Endodermal cell (in vitro differentiated cells): ENCODE results near the gene KIF26A. TPM values are rescaled to one million over a fixed set of nuclear protein-coding genes. Genes with fewer than 3 reads are reported as not detected.
A peak's percentile ranks its signal among the peaks of the same experiment; 100 is the strongest.

ENCODE experiments used
- DNase-seq: peaks from one replicate; pipeline ENCODE4 v3.0.0-alpha.2; 2017
- H3K27ac ChIP-seq: 2 replicates; pipeline ENCODE4 v1.5.1; 2013; ENCODE audit warnings: mild to moderate bottlenecking, low read depth, low read length, moderate library complexity
- H3K27me3 ChIP-seq: 2 replicates; pipeline ENCODE4 v1.6.1; 2013; ENCODE audit warnings: mild to moderate bottlenecking, low read length, moderate library complexity; ENCODE audit not compliant: insufficient read depth, control insufficient read depth, poor library complexity, severe bottlenecking
- H3K36me3 ChIP-seq: 2 replicates; pipeline ENCODE4 v1.7.0; 2013; ENCODE audit warnings: mild to moderate bottlenecking, low read length, moderate library complexity; ENCODE audit not compliant: control insufficient read depth, insufficient read depth
- H3K4me1 ChIP-seq: one replicate; pipeline ENCODE4 v1.7.0; 2013; ENCODE audit warnings: low read length; ENCODE audit not compliant: control insufficient read depth, insufficient read depth
- H3K4me3 ChIP-seq: 2 replicates; pipeline ENCODE4 v1.5.1; 2013; ENCODE audit warnings: mild to moderate bottlenecking, low read length, moderate library complexity
- H3K9ac ChIP-seq: 2 replicates; pipeline ENCODE4 v1.6.1; 2013; ENCODE audit warnings: mild to moderate bottlenecking, low read length, moderate library complexity; ENCODE audit not compliant: poor library complexity, severe bottlenecking; ENCODE audit errors: extremely low read depth
- H3K9me3 ChIP-seq: 2 replicates; pipeline ENCODE4 v1.6.1; 2013; ENCODE audit warnings: mild to moderate bottlenecking, low read length, moderate library complexity; ENCODE audit not compliant: control insufficient read depth
- H3K27ac Mint-ChIP-seq: 2 replicates; pipeline ENCODE4 v1.8.0; 2020; ENCODE audit warnings: mixed read lengths
- H3K27me3 Mint-ChIP-seq: 2 replicates; pipeline ENCODE4 v1.8.0; 2021; ENCODE audit warnings: mild to moderate bottlenecking, mixed read lengths; ENCODE audit not compliant: insufficient read depth
- H3K36me3 Mint-ChIP-seq: 2 replicates; pipeline ENCODE4 v1.8.0; 2020; ENCODE audit warnings: low read depth, mixed read lengths
- H3K4me1 Mint-ChIP-seq: 2 replicates; pipeline ENCODE4 v1.8.0; 2020; ENCODE audit warnings: mixed read lengths
- H3K4me3 Mint-ChIP-seq: 2 replicates; pipeline ENCODE4 v1.8.0; 2020; ENCODE audit warnings: mild to moderate bottlenecking, moderate library complexity, mixed read lengths
- H3K9me3 Mint-ChIP-seq: 2 replicates; pipeline ENCODE4 v1.8.0; 2020; ENCODE audit warnings: mild to moderate bottlenecking, mixed read lengths
- WGBS, 2 experiments: methylation state at CpG; one replicate each; pipeline versions ENCODE4 v1.1.5 to v1.1.7; 2013; ENCODE audit warnings: missing lambda C conversion rate in 2 of 2, mixed read lengths in 1 of 2; ENCODE audit not compliant: insufficient coverage in 1 of 2, insufficient read length in 1 of 2; 5-methylcytosine and 5-hydroxymethylcytosine counted together
- total RNA-seq, 2 donors: library from RNA; stranded (reverse); fragmentation: NEBNext Ultra II Directional in 1 of 2; extraction: Animal tissue kit (Norgen Biotek cat#: 25700) in 1 of 2; gene quantifications; 2 replicates in 1 of 2; 3 replicates in 1 of 2; pipeline ENCODE4 v1.2.1, GENCODE V29; 2021
- TF ChIP-seq, protein P1 (sequence below): fragments of 200-600 bp; sonication (generic); conservative IDR thresholded peaks from 2 replicates; pipeline ENCODE4 v1.5.0; 2021; ENCODE audit warnings: antibody characterized with exemption, mild to moderate bottlenecking

Gene KIF26A
- total RNA-seq, 2 donors from 2014 or later = 36.7 to 54.8 TPM

DNA sequence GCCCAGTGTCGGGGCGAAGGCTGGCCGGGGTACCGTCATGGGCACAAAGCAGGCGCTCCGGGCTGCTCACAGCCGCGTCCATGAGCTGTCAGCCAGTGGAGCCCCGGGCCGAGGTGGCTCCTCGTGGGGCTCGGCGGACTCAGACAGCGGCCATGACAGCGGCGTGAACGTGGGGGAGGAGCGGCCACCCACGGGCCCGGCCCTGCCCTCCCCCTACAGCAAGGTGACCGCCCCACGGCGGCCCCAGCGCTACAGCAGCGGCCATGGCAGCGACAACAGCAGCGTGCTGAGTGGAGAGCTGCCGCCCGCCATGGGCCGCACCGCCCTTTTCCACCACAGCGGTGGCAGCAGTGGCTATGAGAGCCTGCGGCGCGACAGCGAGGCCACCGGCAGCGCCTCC, 39.0 kb downstream of the KIF26A start:
- Histone ChIP-seq H3K4me1 (no peaks in the 10 kb centered on the region), H3K9me3 (no peaks in the 10 kb centered on the region), H3K27ac (no peak overlapping the region), H3K36me3 (no peaks in the 10 kb centered on the region), H3K27me3 (no peaks in the 10 kb centered on the region), H3K9ac (no peak overlapping the region), H3K4me3 (no peak overlapping the region)
- TF ChIP-seq, protein P1, sequence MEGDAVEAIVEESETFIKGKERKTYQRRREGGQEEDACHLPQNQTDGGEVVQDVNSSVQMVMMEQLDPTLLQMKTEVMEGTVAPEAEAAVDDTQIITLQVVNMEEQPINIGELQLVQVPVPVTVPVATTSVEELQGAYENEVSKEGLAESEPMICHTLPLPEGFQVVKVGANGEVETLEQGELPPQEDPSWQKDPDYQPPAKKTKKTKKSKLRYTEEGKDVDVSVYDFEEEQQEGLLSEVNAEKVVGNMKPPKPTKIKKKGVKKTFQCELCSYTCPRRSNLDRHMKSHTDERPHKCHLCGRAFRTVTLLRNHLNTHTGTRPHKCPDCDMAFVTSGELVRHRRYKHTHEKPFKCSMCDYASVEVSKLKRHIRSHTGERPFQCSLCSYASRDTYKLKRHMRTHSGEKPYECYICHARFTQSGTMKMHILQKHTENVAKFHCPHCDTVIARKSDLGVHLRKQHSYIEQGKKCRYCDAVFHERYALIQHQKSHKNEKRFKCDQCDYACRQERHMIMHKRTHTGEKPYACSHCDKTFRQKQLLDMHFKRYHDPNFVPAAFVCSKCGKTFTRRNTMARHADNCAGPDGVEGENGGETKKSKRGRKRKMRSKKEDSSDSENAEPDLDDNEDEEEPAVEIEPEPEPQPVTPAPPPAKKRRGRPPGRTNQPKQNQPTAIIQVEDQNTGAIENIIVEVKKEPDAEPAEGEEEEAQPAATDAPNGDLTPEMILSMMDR = peak; percentile 25
- no peaks in the 10 kb centered on the region for H3K9me3 Mint-ChIP-seq
- peaks cover 2% of the 10 kb centered on the region for H3K36me3 Mint-ChIP-seq
- WGBS, 2 experiments = 95% methylated on average over 29 to 38 of the region's 38 CpGs
- H3K4me1 Mint-ChIP-seq = no peaks in the 10 kb centered on the region
- H3K4me3 Mint-ChIP-seq = no peak overlapping the region
- H3K27me3 Mint-ChIP-seq = no peaks in the 10 kb centered on the region
- H3K27ac Mint-ChIP-seq = no peak overlapping the region
- DNase-seq = no peak

DNA sequence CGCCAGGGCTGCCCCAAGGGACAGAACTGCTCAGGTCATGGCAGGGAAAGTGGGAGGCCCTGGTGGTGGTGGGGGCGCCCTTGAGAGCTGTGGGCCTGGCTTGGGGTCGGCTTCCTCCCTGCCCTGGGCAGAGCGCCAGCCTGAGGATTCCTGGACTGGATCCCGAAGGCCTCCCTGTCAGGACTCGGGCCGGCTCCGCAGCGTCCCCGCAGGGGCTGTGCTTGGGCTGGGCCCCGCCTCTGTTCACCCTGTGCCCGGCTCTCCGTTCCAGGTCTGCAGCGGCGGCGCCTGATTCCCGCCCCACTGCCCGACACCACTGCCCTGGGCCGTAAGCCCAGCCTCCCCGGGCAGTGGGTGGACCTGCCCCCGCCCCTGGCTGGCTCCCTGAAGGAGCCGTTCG, 39.9 kb downstream of the KIF26A start:
- Mint-ChIP-seq H3K27me3 (no peaks in the 10 kb centered on the region), H3K4me3 (no peak overlapping the region), H3K27ac (no peak overlapping the region), H3K9me3 (no peaks in the 10 kb centered on the region), H3K4me1 (no peaks in the 10 kb centered on the region), H3K36me3 (peaks cover 2% of the 10 kb centered on the region)
- no peaks in the 10 kb centered on the region for H3K36me3 ChIP-seq
- H3K27me3 ChIP-seq = no peaks in the 10 kb centered on the region
- TF ChIP-seq, protein P1 = no peak
- no peak overlapping the region for H3K27ac ChIP-seq
- H3K9ac ChIP-seq = no peak overlapping the region
- 91 to 98% methylated on average over 13 to 23 of the region's 23 CpGs for WGBS, 2 experiments
- H3K4me1 ChIP-seq = no peaks in the 10 kb centered on the region
- no peak for DNase-seq
- H3K4me3 ChIP-seq = no peak overlapping the region
- H3K9me3 ChIP-seq = no peaks in the 10 kb centered on the region

DNA sequence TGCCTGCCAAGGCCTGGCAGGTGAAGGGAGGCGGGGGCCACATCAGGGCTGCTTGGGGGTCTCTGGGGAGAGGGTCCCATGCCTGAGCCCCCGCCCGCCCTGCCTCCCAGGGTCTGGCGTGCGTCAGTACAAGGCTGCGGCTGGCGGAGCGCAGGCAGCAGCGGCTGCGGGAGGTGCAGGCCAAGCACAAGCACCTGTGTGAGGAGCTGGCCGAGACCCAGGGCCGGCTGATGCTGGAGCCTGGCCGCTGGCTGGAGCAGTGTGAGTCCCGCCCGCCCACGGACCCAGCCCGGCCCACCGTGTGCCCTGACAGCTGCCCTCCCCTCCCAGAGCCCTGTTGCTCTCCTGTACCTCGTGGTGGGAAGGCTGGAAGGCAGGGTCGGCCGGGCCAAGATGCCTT, 40.7 kb downstream of the KIF26A start:
- Histone ChIP-seq H3K9me3 (no peaks in the 10 kb centered on the region), H3K4me3 (no peak overlapping the region), H3K27ac (no peak overlapping the region), H3K9ac (no peak overlapping the region), H3K4me1 (no peaks in the 10 kb centered on the region), H3K36me3 (no peaks in the 10 kb centered on the region), H3K27me3 (no peaks in the 10 kb centered on the region)
- no peak overlapping the region for H3K4me3 Mint-ChIP-seq
- no peak for DNase-seq
- H3K27ac Mint-ChIP-seq = no peak overlapping the region
- no peaks in the 10 kb centered on the region for H3K9me3 Mint-ChIP-seq
- WGBS, 2 experiments = 91 to 96% methylated on average over 10 to 21 of the region's 21 CpGs
- H3K36me3 Mint-ChIP-seq = peaks cover 2% of the 10 kb centered on the region
- TF ChIP-seq, protein P1 = no peak
- H3K4me1 Mint-ChIP-seq = no peaks in the 10 kb centered on the region
- H3K27me3 Mint-ChIP-seq = no peaks in the 10 kb centered on the region
